ENCODE results near the gene MASTL.
"Not testable (repeated sequence)": the region's sequence is repeated elsewhere in the genome, so short reads cannot be mapped to it uniquely, and the experiment has no call there.

Gene MASTL

GRCh38 chr10:27155066-27155754 is at the start of gene MASTL:
Gene MASTL (plus strand): TSS chr10:27155352. CDS start chr10:27155427, 75 bp downstream.
- DNase-seq (ENCODE audit: low read depth in 2 of 2), result peak; percentile 91 to 94

- no peak for DNase-seq (ENCODE audit: low read depth in 2 of 2)
Measured at GRCh38 chr10:27108165-27108564, 47.0 kb upstream of the MASTL start.

GRCh38 chr10:27134371-27134770 is 20.8 kb upstream of the MASTL start:
- DNase-seq (ENCODE audit: low read depth in 2 of 2), result no peak

- DNase-seq (ENCODE audit: low read depth in 2 of 2), result no peak
Measured at GRCh38 chr10:27138277-27138676, 16.9 kb upstream of the MASTL start.

- DNase-seq (ENCODE audit: low read depth in 2 of 2), result no peak
Measured at GRCh38 chr10:27143686-27144085, 11.5 kb upstream of the MASTL start.

- DNase-seq (ENCODE audit: low read depth in 2 of 2), result no peak
Measured at GRCh38 chr10:27145937-27146336, 9.2 kb upstream of the MASTL start.

GRCh38 chr10:27147701-27148100 is 7.5 kb upstream of the MASTL start:
- no peak for DNase-seq (ENCODE audit: low read depth in 2 of 2)

GRCh38 chr10:27150261-27150660 is 4.9 kb upstream of the MASTL start:
- no peak for DNase-seq (ENCODE audit: low read depth in 2 of 2)

- DNase-seq (ENCODE audit: low read depth in 2 of 2), result no peak
Measured at GRCh38 chr10:27152687-27153086, 2.5 kb upstream of the MASTL start.

- DNase-seq (ENCODE audit: low read depth in 2 of 2), result no peak
Measured at GRCh38 chr10:27153329-27153728, 1.8 kb upstream of the MASTL start.

GRCh38 chr10:27153845-27154193 is 1.3 kb upstream of the MASTL start:
- DNase-seq (ENCODE audit: low read depth in 2 of 2), result no peak

GRCh38 chr10:27156566-27156965 is 1.4 kb downstream of the MASTL start:
- DNase-seq (ENCODE audit: low read depth in 2 of 2), result not testable (repeated sequence)

GRCh38 chr10:27157150-27157549 is 2.0 kb downstream of the MASTL start:
- DNase-seq (ENCODE audit: low read depth in 2 of 2), result no peak

- DNase-seq (ENCODE audit: low read depth in 2 of 2), result no peak
Measured at GRCh38 chr10:27158421-27158820, 3.3 kb downstream of the MASTL start.

- DNase-seq (ENCODE audit: low read depth in 2 of 2), result no peak
Measured at GRCh38 chr10:27169849-27170248, 14.7 kb downstream of the MASTL start.

GRCh38 chr10:27188259-27188658 is 33.1 kb downstream of the MASTL start:
- no peak for DNase-seq (ENCODE audit: low read depth in 2 of 2)

- no peak for DNase-seq (ENCODE audit: low read depth in 2 of 2)
Measured at GRCh38 chr10:27188897-27189296, 33.7 kb downstream of the MASTL start.

- DNase-seq (ENCODE audit: low read depth in 2 of 2), result no peak
Measured at GRCh38 chr10:27190508-27190907, 35.4 kb downstream of the MASTL start.

- no peak for DNase-seq (ENCODE audit: low read depth in 2 of 2)
Measured at GRCh38 chr10:27192284-27192683, 37.1 kb downstream of the MASTL start.

GRCh38 chr10:27197980-27198620 is 42.9 kb downstream of the MASTL start:
- no peak for DNase-seq (ENCODE audit: low read depth in 2 of 2)

- no peak for DNase-seq (ENCODE audit: low read depth in 2 of 2)
Measured at GRCh38 chr10:27203806-27204205, 48.7 kb downstream of the MASTL start.

GRCh38 chr10:27207350-27207749 is 52.2 kb downstream of the MASTL start:
- DNase-seq (ENCODE audit: low read depth in 2 of 2), result no peak

GRCh38 chr10:27223964-27224363 is 68.8 kb downstream of the MASTL start:
- peak; percentile 23 to 46 for DNase-seq (ENCODE audit: low read depth in 2 of 2)
